HEK293 (cell line): ENCODE data around the gene RD3L.

Experiments
- CTCF ChIA-PET: fragments of 350-600 bp; formaldehyde crosslinking; extraction: SDS; loops from one replicate; lab custom pipeline; 2021; ENCODE audit warnings: antibody characterized with exemption; lab: Yijun Ruan, JAX
- POLR2A ChIA-PET: fragments of 300-600 bp; formaldehyde crosslinking; extraction: SDS; loops from one replicate; lab custom pipeline; 2020; ENCODE audit warnings: antibody characterized with exemption, inconsistent platforms; lab: Yijun Ruan, JAX
- H3K27ac ChIP-seq: fragments of 200-500 bp; sonication (Bioruptor generic); 2 replicates; pipeline ENCODE4 v1.5.1; 2014; ENCODE audit warnings: low read depth, low read length, control low read depth, inconsistent platforms; ENCODE audit errors: extremely low read depth
- H3K36me3 ChIP-seq, 2 experiments: fragments of 200-500 bp in 1 of 2; sonication (Bioruptor generic) in 1 of 2; 1 replicate in 1 of 2; 2 replicates in 1 of 2; pipeline ENCODE4 v1.5.1; 2014 to 2017; ENCODE audit warnings: inconsistent platforms in 2 of 2, low read length in 2 of 2; ENCODE audit not compliant: control insufficient read depth in 2 of 2, insufficient read depth in 1 of 2
- H3K4me1 ChIP-seq: fragments of 200-500 bp; sonication (Bioruptor generic); 2 replicates; pipeline ENCODE4 v1.5.1; 2014; ENCODE audit warnings: mild to moderate bottlenecking, low read length, inconsistent platforms; ENCODE audit not compliant: control insufficient read depth, insufficient read depth
- H3K4me3 ChIP-seq: 2 replicates; pipeline ENCODE4 v1.5.1; 2011; ENCODE audit warnings: low read depth, mild to moderate bottlenecking, control low read depth, low read length, moderate library complexity
- H3K9me3 ChIP-seq: fragments of 200-500 bp; sonication (Bioruptor generic); 2 replicates; pipeline ENCODE4 v1.5.1; 2014; ENCODE audit warnings: low read depth, low read length, inconsistent platforms; ENCODE audit not compliant: control insufficient read depth, insufficient read depth
- ELK4 ChIP-seq: IDR thresholded peaks from 2 replicates; pipeline ENCODE4 v1.6.1; 2011; ENCODE audit warnings: mild to moderate bottlenecking, low read depth, low read length, borderline replicate concordance
- KLF17 ChIP-seq: fragments of 450-650 bp; formaldehyde crosslinking; IDR thresholded peaks from 2 replicates; pipeline ENCODE4 v1.5.1; 2016; ENCODE audit warnings: missing biosample characterization, missing genetic modification characterization
- PRDM10 ChIP-seq: fragments of 450-650 bp; formaldehyde crosslinking; IDR thresholded peaks from 2 replicates; pipeline ENCODE4 v1.5.1; 2016; ENCODE audit warnings: missing biosample characterization, missing genetic modification characterization
- PRDM2 ChIP-seq: fragments of 450-650 bp; formaldehyde crosslinking; IDR thresholded peaks from 2 replicates; pipeline ENCODE4 v1.5.1; 2016; ENCODE audit warnings: missing biosample characterization, missing genetic modification characterization, borderline replicate concordance
- SP7 ChIP-seq: fragments of 450-650 bp; formaldehyde crosslinking; IDR thresholded peaks from 2 replicates; pipeline ENCODE4 v1.5.1; 2016; ENCODE audit warnings: missing biosample characterization, missing genetic modification characterization
- ZBTB26 ChIP-seq: fragments of 450-650 bp; formaldehyde crosslinking; optimal IDR thresholded peaks from 2 replicates; pipeline ENCODE3; 2016; ENCODE audit warnings: missing biosample characterization, mild to moderate bottlenecking, missing genetic modification characterization
- ZNF155 ChIP-seq: fragments of 450-650 bp; formaldehyde crosslinking; IDR thresholded peaks from 2 replicates; pipeline ENCODE4 v1.5.1; 2016; ENCODE audit warnings: missing biosample characterization, missing genetic modification characterization
- ZNF202 ChIP-seq: fragments of 450-650 bp; formaldehyde crosslinking; IDR thresholded peaks from 2 replicates; pipeline ENCODE4 v1.5.1; 2016; ENCODE audit warnings: missing biosample characterization, missing genetic modification characterization, borderline replicate concordance
- ZNF214 ChIP-seq: fragments of 450-650 bp; formaldehyde crosslinking; IDR thresholded peaks from 2 replicates; pipeline ENCODE4 v1.5.1; 2017; ENCODE audit warnings: missing biosample characterization, mild to moderate bottlenecking, missing genetic modification characterization, borderline replicate concordance
- ZNF274 ChIP-seq, 2 experiments: fragments of 200-500 bp in 1 of 2; fragments of 450-650 bp in 1 of 2; sonication (Bioruptor generic) in 1 of 2; formaldehyde crosslinking in 1 of 2; IDR thresholded peaks; 2 replicates each; pipeline versions ENCODE4 v1.5.1 to v1.6.1; 2014 to 2016; ENCODE audit warnings: borderline replicate concordance in 1 of 2, inconsistent platforms in 1 of 2, low read length in 1 of 2, missing biosample characterization in 1 of 2, missing genetic modification characterization in 1 of 2
- ZNF324 ChIP-seq: fragments of 450-650 bp; formaldehyde crosslinking; IDR thresholded peaks from 2 replicates; pipeline ENCODE4 v1.5.1; 2016; ENCODE audit warnings: missing biosample characterization, missing genetic modification characterization
- ZNF404 ChIP-seq: fragments of 450-650 bp; formaldehyde crosslinking; IDR thresholded peaks from 2 replicates; pipeline ENCODE4 v1.5.1; 2017; ENCODE audit warnings: missing biosample characterization, missing genetic modification characterization
- ZNF510 ChIP-seq: fragments of 450-650 bp; formaldehyde crosslinking; IDR thresholded peaks from 2 replicates; pipeline ENCODE4 v1.5.1; 2018; ENCODE audit warnings: mild to moderate bottlenecking, missing genetic modification characterization, missing biosample characterization; ENCODE audit not compliant: insufficient replicate concordance
- ZNF521 ChIP-seq: fragments of 450-650 bp; formaldehyde crosslinking; IDR thresholded peaks from 2 replicates; pipeline ENCODE4 v1.5.1; 2017; ENCODE audit warnings: missing biosample characterization, mild to moderate bottlenecking, missing genetic modification characterization
- ZNF596 ChIP-seq: fragments of 450-650 bp; IDR thresholded peaks from 2 replicates; pipeline ENCODE4 v1.5.0; 2018; ENCODE audit warnings: missing biosample characterization, mild to moderate bottlenecking, missing genetic modification characterization, moderate library complexity
- ZNF621 ChIP-seq: fragments of 450-650 bp; formaldehyde crosslinking; IDR thresholded peaks from 2 replicates; pipeline ENCODE4 v1.5.1; 2017; ENCODE audit warnings: missing biosample characterization, missing genetic modification characterization
- ZXDB ChIP-seq: fragments of 450-650 bp; formaldehyde crosslinking; IDR thresholded peaks from 2 replicates; pipeline ENCODE4 v1.5.1; 2016; ENCODE audit warnings: missing biosample characterization, missing genetic modification characterization

The RD3L gene

GRCh38 chr14:103935102-103935501, 7.2 kb downstream of the RD3L start (continued):
- TF ChIP-seq PRDM2 (no peak), ZXDB (tag by site-specific recombination) (no peak), KLF17 (no peak), SP7 (tag by site-specific recombination) (no peak), ZNF510 (no peak), ZBTB26 (tag by site-specific recombination) (no peak), ZNF324 (no peak), ZNF404 (no peak), PRDM10 (tag by site-specific recombination) (no peak), ZNF202 (tag by site-specific recombination) (no peak), ZNF214 (no peak)

GRCh38 chr14:103932791-103933490, 9.4 kb downstream of the RD3L start:
- Histone ChIP-seq H3K4me1 (no peaks in the 10 kb centered on the region), H3K36me3 (no peaks in the 10 kb centered on the region), H3K27ac (no peak overlapping the region), H3K9me3 (no peaks in the 10 kb centered on the region), H3K4me3 (no peak overlapping the region)
- ChIA-PET CTCF (interaction anchor here (0.6 to 1.9 kb wide), 4 partner anchors 11 to 77 kb away, joined by 3 to 6 read pairs (median 4); a partner anchor contains a TSS), POLR2A (no interaction called here)
- TF ChIP-seq ELK4, result no peak
- TF ChIP-seq ZNF521 (tag by site-specific recombination), result no peak
- TF ChIP-seq ZNF621, result no peak
- no peak for TF ChIP-seq ZNF155 (tag by site-specific recombination)
- TF ChIP-seq ZNF274 (IDR thresholded peaks at IDR 0.05; ENCODE audit: low read length), result no peak
- TF ChIP-seq ZNF274 (tag by site-specific recombination; IDR thresholded peaks at IDR 0.05; ENCODE audit: borderline replicate concordance), result no peak
- no peak for TF ChIP-seq ZNF596 (tag by site-specific recombination)
